ENCODE data around the gene WNT9B.

WNT9B gene

DNA sequence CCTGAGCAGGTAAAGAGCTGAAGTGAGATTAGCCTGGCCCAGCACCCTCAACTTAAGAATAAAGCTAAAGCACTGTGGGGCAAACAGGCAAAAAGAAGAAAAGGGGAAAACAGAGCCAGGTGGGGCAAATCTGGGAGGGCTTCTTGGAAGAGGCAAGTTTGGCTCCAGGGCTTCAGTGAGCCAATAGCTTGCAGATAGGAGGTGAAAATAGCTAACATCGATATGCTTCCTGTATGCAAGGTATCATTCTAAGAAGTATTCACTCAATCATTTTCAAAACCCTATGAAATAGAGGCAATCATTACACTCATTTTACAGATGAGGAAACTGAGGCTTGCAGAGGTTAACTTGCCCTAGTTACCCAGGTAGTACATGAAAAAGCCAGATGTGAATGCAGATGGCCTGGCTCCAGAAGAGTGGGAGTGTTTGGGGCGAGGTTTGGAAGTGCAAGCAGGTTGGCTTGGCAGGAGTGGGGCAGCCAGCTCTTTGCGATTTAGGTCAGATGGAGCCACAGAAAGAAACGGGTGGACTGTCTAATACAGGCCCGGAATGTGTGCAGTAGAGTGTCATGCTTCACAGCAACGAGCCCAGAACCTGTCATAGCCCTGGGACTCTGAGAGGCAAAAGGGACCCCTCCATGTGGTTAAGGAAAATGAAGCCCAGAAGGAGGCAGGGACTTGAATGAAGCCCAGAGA is 38.6 kb upstream of the WNT9B start:
- TF ChIP-seq, protein P1, sequence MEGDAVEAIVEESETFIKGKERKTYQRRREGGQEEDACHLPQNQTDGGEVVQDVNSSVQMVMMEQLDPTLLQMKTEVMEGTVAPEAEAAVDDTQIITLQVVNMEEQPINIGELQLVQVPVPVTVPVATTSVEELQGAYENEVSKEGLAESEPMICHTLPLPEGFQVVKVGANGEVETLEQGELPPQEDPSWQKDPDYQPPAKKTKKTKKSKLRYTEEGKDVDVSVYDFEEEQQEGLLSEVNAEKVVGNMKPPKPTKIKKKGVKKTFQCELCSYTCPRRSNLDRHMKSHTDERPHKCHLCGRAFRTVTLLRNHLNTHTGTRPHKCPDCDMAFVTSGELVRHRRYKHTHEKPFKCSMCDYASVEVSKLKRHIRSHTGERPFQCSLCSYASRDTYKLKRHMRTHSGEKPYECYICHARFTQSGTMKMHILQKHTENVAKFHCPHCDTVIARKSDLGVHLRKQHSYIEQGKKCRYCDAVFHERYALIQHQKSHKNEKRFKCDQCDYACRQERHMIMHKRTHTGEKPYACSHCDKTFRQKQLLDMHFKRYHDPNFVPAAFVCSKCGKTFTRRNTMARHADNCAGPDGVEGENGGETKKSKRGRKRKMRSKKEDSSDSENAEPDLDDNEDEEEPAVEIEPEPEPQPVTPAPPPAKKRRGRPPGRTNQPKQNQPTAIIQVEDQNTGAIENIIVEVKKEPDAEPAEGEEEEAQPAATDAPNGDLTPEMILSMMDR (conservative IDR thresholded peaks at IDR 0.05; ENCODE audit: low read depth, low read length) = no peak
- no peak overlapping the region for H3K4me3 ChIP-seq (ENCODE audit: low read length)
- no peak for DNase-seq (ENCODE audit: low read depth)

DNA sequence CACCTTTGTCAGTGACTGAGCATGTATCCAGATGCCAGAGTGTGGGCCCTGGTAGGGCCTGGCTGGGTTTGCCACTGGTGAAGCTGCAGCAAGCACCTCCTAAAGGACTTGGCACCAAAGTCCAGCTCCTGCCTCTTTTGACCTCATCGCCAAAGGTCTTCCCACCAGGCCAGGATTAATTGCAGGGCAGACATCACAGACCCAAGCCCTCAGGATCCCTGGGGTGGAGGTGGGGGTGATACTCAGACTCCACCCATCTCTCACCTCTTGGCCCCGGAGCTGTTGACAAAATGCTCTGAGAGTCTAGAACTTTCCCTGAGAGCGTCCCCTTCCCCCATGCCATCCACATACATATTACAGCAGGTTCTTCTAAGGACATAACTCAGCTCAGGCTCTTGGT is 37.5 kb upstream of the WNT9B start:
- DNase-seq (ENCODE audit: low read depth) = no peak
- TF ChIP-seq, protein P1 (conservative IDR thresholded peaks at IDR 0.05; ENCODE audit: low read depth, low read length) = no peak
- H3K4me3 ChIP-seq (ENCODE audit: low read length) = no peak overlapping the region

GRCh38 chr17:46814446-46814845 is 36.9 kb upstream of the WNT9B start:
- TF ChIP-seq, protein P1 (conservative IDR thresholded peaks at IDR 0.05; ENCODE audit: low read depth, low read length) = no peak
- DNase-seq (ENCODE audit: low read depth) = no peak
- no peak overlapping the region for H3K4me3 ChIP-seq (ENCODE audit: low read length)

DNA sequence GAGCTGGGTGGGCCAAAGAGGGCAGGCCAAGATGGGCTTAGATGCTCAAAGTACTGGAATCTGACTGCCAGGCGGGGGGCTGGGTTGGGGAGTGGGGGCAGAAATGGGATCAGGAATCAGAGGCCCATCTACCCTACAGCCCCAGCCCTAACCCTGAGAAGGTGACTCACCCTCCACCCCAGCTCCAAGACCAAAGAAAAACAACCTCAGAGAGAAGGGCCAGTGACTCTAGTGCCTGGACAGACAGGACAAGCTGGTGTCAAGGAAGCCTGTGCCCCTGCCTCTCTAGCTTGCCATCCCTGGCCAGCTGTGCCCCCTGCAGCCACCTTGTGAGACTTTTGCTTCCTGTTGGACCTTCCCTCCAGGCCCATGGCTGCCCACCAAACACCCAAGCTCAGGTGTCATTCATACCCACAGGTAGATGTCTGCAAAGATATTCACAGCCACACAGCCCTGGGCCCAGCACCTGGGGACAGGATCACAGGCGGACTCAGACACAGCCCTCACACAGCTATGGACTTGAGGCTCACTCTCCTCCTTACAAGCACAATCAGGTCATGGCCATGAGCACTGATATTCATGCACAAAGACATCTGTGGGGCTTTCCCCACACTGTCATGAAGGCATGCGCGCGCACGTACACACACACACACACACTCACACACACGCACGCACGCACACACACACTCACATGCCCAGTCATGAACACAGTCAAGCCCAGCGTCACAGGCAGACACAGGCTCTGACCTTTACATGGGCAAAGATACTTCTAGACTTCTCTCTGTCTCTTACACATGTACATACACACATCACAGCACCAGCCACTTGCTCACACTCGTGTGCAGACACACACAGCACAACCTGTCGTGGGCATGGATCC is 35.7 kb upstream of the WNT9B start:
- DNase-seq (ENCODE audit: low read depth) = no peak
- TF ChIP-seq, protein P1 (conservative IDR thresholded peaks at IDR 0.05; ENCODE audit: low read depth, low read length) = no peak
- H3K4me3 ChIP-seq (ENCODE audit: low read length) = no peak overlapping the region

GRCh38 chr17:46817151-46817900 is 34.1 kb upstream of the WNT9B start:
- TF ChIP-seq, protein P1 (conservative IDR thresholded peaks at IDR 0.05; ENCODE audit: low read depth, low read length) = no peak
- H3K4me3 ChIP-seq (ENCODE audit: low read length) = no peak overlapping the region
- no peak for DNase-seq (ENCODE audit: low read depth)

GRCh38 chr17:46817901-46818209 is 33.5 kb upstream of the WNT9B start:
- DNase-seq (ENCODE audit: low read depth) = no peak
- TF ChIP-seq, protein P1 (conservative IDR thresholded peaks at IDR 0.05; ENCODE audit: low read depth, low read length) = no peak
- H3K4me3 ChIP-seq (ENCODE audit: low read length) = no peak overlapping the region

All from retinal pigment epithelial cell (primary cell).